Naive thymus-derived CD4-positive, alpha-beta T cell (primary cell): ENCODE measurements around the gene KIAA1210. TPM values are rescaled to one million over a fixed set of nuclear protein-coding genes. Genes with fewer than 3 reads are reported as not detected.

ENCODE experiments used
- ATAC-seq: fragments of 150-1000 bp; cut with Tn5 transposase; 2 replicates; pipeline ENCODE4 v1.10.0; 2021; ENCODE audit warnings: mild to moderate bottlenecking, moderate library complexity
- CTCF ChIA-PET: fragments of 350-600 bp; sonication (Branson Sonifier 250); formaldehyde crosslinking; loops from one replicate; lab custom pipeline; 2021; ENCODE audit warnings: antibody characterized with exemption; lab: Charles Lee
- POLR2A ChIA-PET: fragments of 350-600 bp; sonication (Branson Sonifier 250); formaldehyde crosslinking; loops from one replicate; lab custom pipeline; 2021; ENCODE audit warnings: antibody characterized with exemption, inconsistent platforms; lab: Charles Lee
- DNase-seq, 9 donors: peaks; one replicate each; pipeline versions ENCODE4 v3.0.0 to v3.0.0-alpha.2; 2020 to 2022; ENCODE audit warnings: mixed read lengths in 1 of 9
- H3K27ac ChIP-seq: one replicate; pipeline ENCODE4 v1.7.0; 2013; ENCODE audit warnings: mild to moderate bottlenecking, low read depth, low read length, moderate library complexity
- H3K27me3 ChIP-seq, 2 donors: one replicate each; pipeline ENCODE4 v1.7.0; 2013; ENCODE audit warnings: low read length in 2 of 2, mild to moderate bottlenecking in 2 of 2, moderate library complexity in 2 of 2; ENCODE audit not compliant: control insufficient read depth in 2 of 2, insufficient read depth in 2 of 2
- H3K36me3 ChIP-seq, 3 experiments: 1 replicate in 2 of 3; 2 replicates in 1 of 3; pipeline ENCODE4 v1.7.0; 2013; ENCODE audit warnings: low read length in 3 of 3, mild to moderate bottlenecking in 3 of 3, moderate library complexity in 1 of 3; ENCODE audit not compliant: insufficient read depth in 3 of 3, control insufficient read depth in 2 of 3
- H3K4me1 ChIP-seq, 2 donors: one replicate each; pipeline ENCODE4 v1.7.0; 2013; ENCODE audit warnings: low read length in 2 of 2, mild to moderate bottlenecking in 2 of 2, moderate library complexity in 1 of 2; ENCODE audit not compliant: control insufficient read depth in 2 of 2, insufficient read depth in 2 of 2
- H3K4me3 ChIP-seq: 2 replicates; pipeline ENCODE4 v1.7.0; 2013; ENCODE audit warnings: mild to moderate bottlenecking, low read length
- H3K9me3 ChIP-seq, 3 experiments: 1 replicate in 2 of 3; 2 replicates in 1 of 3; pipeline ENCODE4 v1.7.0; 2013; ENCODE audit warnings: low read length in 3 of 3; ENCODE audit not compliant: control insufficient read depth in 2 of 3
- H3K27ac Mint-ChIP-seq, 9 donors: one replicate each; pipeline ENCODE4 v1.8.0; 2020 to 2022; ENCODE audit warnings: mixed read lengths in 9 of 9, mild to moderate bottlenecking in 8 of 9, moderate library complexity in 5 of 9, inconsistent platforms in 2 of 9
- H3K27me3 Mint-ChIP-seq, 5 donors: one replicate each; pipeline ENCODE4 v1.8.0; 2021 to 2022; ENCODE audit warnings: mixed read lengths in 5 of 5, mild to moderate bottlenecking in 1 of 5
- H3K36me3 Mint-ChIP-seq, 5 donors: one replicate each; pipeline ENCODE4 v1.8.0; 2020 to 2022; ENCODE audit warnings: mixed read lengths in 5 of 5, mild to moderate bottlenecking in 3 of 5, inconsistent platforms in 1 of 5
- H3K4me1 Mint-ChIP-seq, 7 donors: one replicate each; pipeline ENCODE4 v1.8.0; 2020 to 2022; ENCODE audit warnings: mixed read lengths in 7 of 7, mild to moderate bottlenecking in 3 of 7, inconsistent platforms in 1 of 7
- H3K4me3 Mint-ChIP-seq, 10 donors: one replicate each; pipeline ENCODE4 v1.8.0; 2020 to 2022; ENCODE audit warnings: mild to moderate bottlenecking in 10 of 10, mixed read lengths in 10 of 10, moderate library complexity in 6 of 10, inconsistent platforms in 2 of 10
- H3K9me3 Mint-ChIP-seq, 11 donors: one replicate each; pipeline ENCODE4 v1.8.0; 2020 to 2022; ENCODE audit warnings: mixed read lengths in 11 of 11, mild to moderate bottlenecking in 4 of 11, inconsistent platforms in 1 of 11, moderate library complexity in 1 of 11
- intact Hi-C, 2 donors: fragments of 100-400 bp; cut with micrococcal nuclease; formaldehyde crosslinking; loops; one replicate each; pipeline ENCODE4 v1.15.1; 2023
- polyA plus RNA-seq, 2 donors: library from polyadenylated mRNA; unstranded; fragments of 300-500 nt; fragmentation: Illumina TruSeq; gene quantifications; one replicate each; pipeline ENCODE4 v1.2.3, GENCODE V29; 2021
- total RNA-seq, 6 experiments: library from RNA in 5 of 6; stranded (reverse) in 5 of 6; gene quantifications; 1 replicate in 5 of 6; 2 replicates in 1 of 6; pipeline ENCODE4 v1.2.3 and lab custom pipeline; 2021 to 2026

KIAA1210 gene
- total RNA-seq = not detected
- polyA plus RNA-seq = not detected
- total RNA-seq (lab: John Stamatoyannopoulos, UW) = not detected

GRCh38 chrX:119127650-119128049 is at the start of gene KIAA1210:
KIAA1210 (minus strand) TSS chrX:119127812; CDS start chrX:119123642, 4,170 bp downstream.
- no peaks in the 10 kb centered on the region for H3K27me3 ChIP-seq
- POLR2A ChIA-PET = no interaction called here
- H3K4me3 Mint-ChIP-seq = no peak within 1 kb of the TSS
- H3K4me3 ChIP-seq = no peak within 1 kb of the TSS
- ATAC-seq (no peak), DNase-seq (no peak)
- H3K9me3 Mint-ChIP-seq = peaks cover 0 to 1% (median 0%) of the 10 kb centered on the region in 11 donors
- H3K36me3 Mint-ChIP-seq = no peaks in the 10 kb centered on the region
- H3K27ac Mint-ChIP-seq = no peak within 1 kb of the TSS
- H3K36me3 ChIP-seq = no peaks in the 10 kb centered on the region
- no peak within 1 kb of the TSS for H3K27ac ChIP-seq
- CTCF ChIA-PET = no interaction called here
- H3K4me1 Mint-ChIP-seq = peaks cover 0 to 4% (median 0%) of the 10 kb centered on the region in 7 donors
- H3K4me1 ChIP-seq = no peaks in the 10 kb centered on the region
- no peaks in the 10 kb centered on the region for H3K9me3 ChIP-seq
- peaks cover 0 to 2% (median 0%) of the 10 kb centered on the region in 5 donors for H3K27me3 Mint-ChIP-seq
- intact Hi-C loops = no loop called here

- Mint-ChIP-seq H3K36me3 (no peaks in the 10 kb centered on the region), H3K9me3 (no peaks in the 10 kb centered on the region), H3K27me3 (peaks cover 0 to 4% (median 0%) of the 10 kb centered on the region in 5 donors), H3K4me1 (no peaks in the 10 kb centered on the region), H3K4me3 (no peak overlapping the region), H3K27ac (no peak overlapping the region)
- DNase-seq = no peak
- no peaks in the 10 kb centered on the region for H3K36me3 ChIP-seq
- H3K4me1 ChIP-seq = no peaks in the 10 kb centered on the region
- ATAC-seq = no peak
- ChIA-PET CTCF (interaction anchor here (0.6 kb wide), 1 partner anchor 17 kb away, joined by 3 read pairs; no protein-coding TSS in a partner anchor), POLR2A (no interaction called here)
- H3K4me3 ChIP-seq = no peak overlapping the region
- H3K27ac ChIP-seq = no peak overlapping the region
- intact Hi-C loops = no loop called here
- H3K27me3 ChIP-seq = no peaks in the 10 kb centered on the region
- no peaks in the 10 kb centered on the region for H3K9me3 ChIP-seq
These were observed 49.7 kb upstream of the KIAA1210 start for GRCh38 chrX:119177278-119177677.

GRCh38 chrX:119174900-119175299 is 47.3 kb upstream of the KIAA1210 start:
- Mint-ChIP-seq H3K27me3 (peaks cover 0 to 4% (median 0%) of the 10 kb centered on the region in 5 donors), H3K27ac (no peak overlapping the region), H3K4me3 (no peak overlapping the region), H3K36me3 (no peaks in the 10 kb centered on the region), H3K4me1 (no peaks in the 10 kb centered on the region), H3K9me3 (no peaks in the 10 kb centered on the region)
- no peak overlapping the region for H3K4me3 ChIP-seq
- ATAC-seq (no peak), DNase-seq (no peak)
- H3K27ac ChIP-seq = no peak overlapping the region
- ChIA-PET POLR2A (no interaction called here), CTCF (no interaction called here)
- no peaks in the 10 kb centered on the region for H3K36me3 ChIP-seq
- H3K4me1 ChIP-seq = no peaks in the 10 kb centered on the region
- no peaks in the 10 kb centered on the region for H3K9me3 ChIP-seq
- intact Hi-C loops = no loop called here
- H3K27me3 ChIP-seq = no peaks in the 10 kb centered on the region

- no peak for DNase-seq
- peaks cover 0 to 8% (median 0%) of the 10 kb centered on the region in 5 donors for H3K27me3 Mint-ChIP-seq
- no peaks in the 10 kb centered on the region for H3K36me3 Mint-ChIP-seq
- Histone ChIP-seq H3K36me3 (no peaks in the 10 kb centered on the region), H3K4me3 (no peak overlapping the region), H3K9me3 (no peaks in the 10 kb centered on the region), H3K27ac (no peak overlapping the region), H3K4me1 (no peaks in the 10 kb centered on the region), H3K27me3 (no peaks in the 10 kb centered on the region)
- intact Hi-C loops = no loop called here
- no peaks in the 10 kb centered on the region for H3K4me1 Mint-ChIP-seq
- H3K9me3 Mint-ChIP-seq = peaks cover 0 to 4% (median 0%) of the 10 kb centered on the region in 11 donors
- no peak overlapping the region for H3K27ac Mint-ChIP-seq
- ATAC-seq = no peak
- H3K4me3 Mint-ChIP-seq = no peak overlapping the region
- ChIA-PET CTCF (no interaction called here), POLR2A (no interaction called here)
These were observed 40.5 kb upstream of the KIAA1210 start for GRCh38 chrX:119168104-119168503.

GRCh38 chrX:119158226-119158625 is 30.6 kb upstream of the KIAA1210 start:
- ATAC-seq (no peak), DNase-seq (no peak)
- H3K4me1 Mint-ChIP-seq = no peaks in the 10 kb centered on the region
- H3K27ac Mint-ChIP-seq = no peak overlapping the region
- no peaks in the 10 kb centered on the region for H3K9me3 Mint-ChIP-seq
- ChIA-PET CTCF (no interaction called here), POLR2A (no interaction called here)
- Histone ChIP-seq H3K27ac (no peak overlapping the region), H3K4me1 (no peaks in the 10 kb centered on the region), H3K9me3 (no peaks in the 10 kb centered on the region), H3K36me3 (no peaks in the 10 kb centered on the region), H3K27me3 (no peaks in the 10 kb centered on the region), H3K4me3 (no peak overlapping the region)
- H3K36me3 Mint-ChIP-seq = no peaks in the 10 kb centered on the region
- peaks cover 0 to 7% (median 5%) of the 10 kb centered on the region in 5 donors for H3K27me3 Mint-ChIP-seq
- intact Hi-C loops = no loop called here
- no peak overlapping the region for H3K4me3 Mint-ChIP-seq

- Histone ChIP-seq H3K27ac (no peak overlapping the region), H3K9me3 (no peaks in the 10 kb centered on the region), H3K4me3 (no peak overlapping the region), H3K36me3 (no peaks in the 10 kb centered on the region), H3K4me1 (no peaks in the 10 kb centered on the region), H3K27me3 (no peaks in the 10 kb centered on the region)
- ChIA-PET POLR2A (no interaction called here), CTCF (no interaction called here)
- intact Hi-C loops = no loop called here
- Mint-ChIP-seq H3K9me3 (no peaks in the 10 kb centered on the region), H3K4me3 (no peak overlapping the region), H3K36me3 (no peaks in the 10 kb centered on the region), H3K27me3 (peaks cover 0 to 6% (median 4%) of the 10 kb centered on the region in 5 donors), H3K4me1 (no peaks in the 10 kb centered on the region), H3K27ac (no peak overlapping the region)
- DNase-seq = no peak
- ATAC-seq = no peak
These were observed 28.6 kb upstream of the KIAA1210 start for GRCh38 chrX:119156241-119156640.

- CTCF ChIA-PET = no interaction called here
- DNase-seq (no peak), ATAC-seq (no peak)
- Histone ChIP-seq H3K9me3 (no peaks in the 10 kb centered on the region), H3K4me3 (no peak overlapping the region), H3K27me3 (no peaks in the 10 kb centered on the region), H3K27ac (no peak overlapping the region), H3K36me3 (no peaks in the 10 kb centered on the region), H3K4me1 (no peaks in the 10 kb centered on the region)
- POLR2A ChIA-PET = no interaction called here
- no peaks in the 10 kb centered on the region for H3K4me1 Mint-ChIP-seq
- H3K27me3 Mint-ChIP-seq = peaks cover 0 to 6% (median under 1%) of the 10 kb centered on the region in 5 donors
- no peaks in the 10 kb centered on the region for H3K9me3 Mint-ChIP-seq
- H3K27ac Mint-ChIP-seq = no peak overlapping the region
- intact Hi-C loops = no loop called here
- H3K36me3 Mint-ChIP-seq = no peaks in the 10 kb centered on the region
- H3K4me3 Mint-ChIP-seq = no peak overlapping the region
These were observed 27.9 kb upstream of the KIAA1210 start for GRCh38 chrX:119155416-119156035.
